ENCODE measurements around the gene APMAP. TPM values are rescaled to one million over a fixed set of nuclear protein-coding genes. Genes with fewer than 3 reads are reported as not detected.

The APMAP gene
- total RNA-seq, 4 donors from 2014 or later, result 19.0 to 40.9 (median 31.6) TPM

- peaks cover 0 to 33% (median 1%) of the 10 kb centered on the region in 4 donors for H3K4me1 ChIP-seq
- no peaks in the 10 kb centered on the region for H3K36me3 ChIP-seq
- peak in 2 of 3 donors; percentile 6 to 57 for DNase-seq
- H3K27me3 ChIP-seq, result no peaks in the 10 kb centered on the region
- TF ChIP-seq POLR2A (IDR thresholded peaks at IDR 0.05) (no peak), CTCF (IDR thresholded peaks at IDR 0.05) (no peak)
- peak overlapping the region in 2 of 4 donors; percentile 62 to 64 for H3K27ac ChIP-seq
- no peak overlapping the region for H3K4me3 ChIP-seq
- no peaks in the 10 kb centered on the region for H3K9me3 ChIP-seq
Observed at GRCh38 chr20:24998631-24999445, 6.3 kb upstream of the APMAP start.

- H3K27ac ChIP-seq, result peak overlapping the region in 2 of 4 donors; percentile 62 to 64
- H3K4me3 ChIP-seq, result no peak overlapping the region
- H3K36me3 ChIP-seq, result no peaks in the 10 kb centered on the region
- no peak for DNase-seq
- no peak for TF ChIP-seq POLR2A (IDR thresholded peaks at IDR 0.05)
- TF ChIP-seq CTCF (IDR thresholded peaks at IDR 0.05), result no peak
- no peaks in the 10 kb centered on the region for H3K27me3 ChIP-seq
- peaks cover 0 to 40% (median 3%) of the 10 kb centered on the region in 4 donors for H3K4me1 ChIP-seq
- H3K9me3 ChIP-seq, result no peaks in the 10 kb centered on the region
Observed at GRCh38 chr20:24998121-24998520, 5.6 kb upstream of the APMAP start.

DNA sequence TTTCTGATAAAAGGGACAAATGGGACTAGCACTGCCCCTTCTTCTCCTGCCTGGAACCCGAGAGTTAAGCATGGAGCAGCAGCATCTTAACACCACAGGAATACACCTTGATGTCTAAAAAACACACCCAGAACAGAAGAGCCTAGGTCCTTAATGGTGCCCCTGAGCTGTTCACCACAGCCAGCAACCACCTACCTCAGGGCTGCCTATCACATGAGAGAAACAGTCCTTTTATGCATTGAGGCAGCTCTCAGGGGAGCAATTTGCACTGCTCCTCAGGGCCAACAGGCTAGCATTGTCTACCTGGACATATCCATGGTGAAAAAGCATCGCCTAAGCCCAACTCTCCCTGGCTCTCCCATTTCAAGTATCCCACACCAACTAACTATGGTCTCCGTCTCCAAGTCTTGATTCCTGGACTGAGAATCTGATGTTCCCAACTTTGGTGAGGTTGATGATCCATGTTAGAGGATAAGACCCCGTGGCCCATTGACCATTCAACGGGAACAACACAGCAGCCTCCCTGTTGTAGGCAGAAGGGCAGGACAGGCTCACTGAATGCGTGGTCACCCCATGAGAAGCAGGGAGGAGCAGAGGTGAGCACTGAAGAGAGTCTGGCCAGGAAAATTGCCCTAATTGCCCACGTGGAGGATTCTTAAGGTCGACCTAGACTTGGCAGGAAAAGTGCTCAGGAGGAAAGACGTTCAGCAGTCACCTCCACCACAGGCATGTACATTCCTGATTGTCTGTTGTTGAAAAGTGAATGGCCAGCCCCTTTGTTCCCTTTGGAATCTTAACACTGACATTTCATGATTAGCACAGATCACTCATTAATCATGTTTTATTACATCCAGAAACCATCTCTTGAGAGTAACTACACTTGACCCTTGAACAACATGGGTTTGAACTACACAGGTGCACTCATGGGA is 4.2 kb upstream of the APMAP start:
- peak in 1 of 3 donors; percentile 53 for DNase-seq
- H3K9me3 ChIP-seq, result no peaks in the 10 kb centered on the region
- H3K4me1 ChIP-seq, result peaks cover 0 to 44% (median 4%) of the 10 kb centered on the region in 4 donors
- peak overlapping the region in 2 of 4 donors; percentile 29 to 74 for H3K27ac ChIP-seq
- no peaks in the 10 kb centered on the region for H3K27me3 ChIP-seq
- no peak overlapping the region for H3K4me3 ChIP-seq
- H3K36me3 ChIP-seq, result no peaks in the 10 kb centered on the region
- peak in 2 of 6 experiments; percentile 4 to 17 for TF ChIP-seq CTCF (IDR thresholded peaks at IDR 0.05)
- TF ChIP-seq POLR2A (IDR thresholded peaks at IDR 0.05), result no peak

DNA sequence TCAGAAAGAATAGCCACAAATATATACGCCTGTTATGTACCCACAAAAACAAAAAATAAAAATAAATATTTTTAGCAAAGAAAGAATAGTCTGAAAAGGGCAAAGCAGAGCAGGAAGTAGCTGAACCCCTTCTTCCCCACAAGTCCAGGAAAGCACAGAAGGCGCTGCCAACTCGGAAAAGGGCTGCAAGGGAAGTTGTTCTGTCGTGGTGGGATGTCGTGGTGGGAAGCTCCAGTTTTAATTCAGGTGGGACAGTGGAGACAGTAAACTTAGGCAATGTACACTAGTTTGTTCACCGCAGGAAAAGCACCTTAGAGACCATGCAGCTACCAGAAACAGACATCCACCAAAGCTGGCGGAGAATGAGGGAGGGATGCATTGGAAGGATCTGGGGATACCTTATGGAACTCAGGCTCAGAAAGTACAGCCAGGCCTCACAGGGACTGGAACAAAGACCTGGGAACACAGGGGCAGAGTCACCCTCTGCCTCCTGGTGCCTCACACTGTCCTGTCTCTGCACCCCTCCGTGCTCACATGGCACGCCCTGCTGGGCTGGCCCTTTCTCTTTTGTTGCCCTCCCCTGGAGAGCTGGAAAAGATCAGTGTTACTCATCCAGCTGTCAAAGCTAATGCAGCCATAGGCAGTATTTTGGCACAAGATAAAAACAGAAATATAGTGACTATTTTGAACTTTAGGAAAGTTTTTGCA is 3.3 kb upstream of the APMAP start:
- no peak for DNase-seq
- no peak overlapping the region for H3K27ac ChIP-seq

More for the DNA sequence above, 3.3 kb upstream of the APMAP start:
- no peak for TF ChIP-seq CTCF (IDR thresholded peaks at IDR 0.05)
- TF ChIP-seq POLR2A (IDR thresholded peaks at IDR 0.05), result no peak
- no peak overlapping the region for H3K4me3 ChIP-seq
- H3K36me3 ChIP-seq, result no peaks in the 10 kb centered on the region
- H3K9me3 ChIP-seq, result no peaks in the 10 kb centered on the region
- H3K4me1 ChIP-seq, result peaks cover 0 to 52% (median 6%) of the 10 kb centered on the region in 4 donors
- no peaks in the 10 kb centered on the region for H3K27me3 ChIP-seq
